Activated gamma-delta T cell (primary cell): ENCODE data around the gene CREB1.

ENCODE experiments used
- DNase-seq: peaks from one replicate; lab custom pipeline; 2025; lab: John Stamatoyannopoulos, UW

CREB1 gene

DNA sequence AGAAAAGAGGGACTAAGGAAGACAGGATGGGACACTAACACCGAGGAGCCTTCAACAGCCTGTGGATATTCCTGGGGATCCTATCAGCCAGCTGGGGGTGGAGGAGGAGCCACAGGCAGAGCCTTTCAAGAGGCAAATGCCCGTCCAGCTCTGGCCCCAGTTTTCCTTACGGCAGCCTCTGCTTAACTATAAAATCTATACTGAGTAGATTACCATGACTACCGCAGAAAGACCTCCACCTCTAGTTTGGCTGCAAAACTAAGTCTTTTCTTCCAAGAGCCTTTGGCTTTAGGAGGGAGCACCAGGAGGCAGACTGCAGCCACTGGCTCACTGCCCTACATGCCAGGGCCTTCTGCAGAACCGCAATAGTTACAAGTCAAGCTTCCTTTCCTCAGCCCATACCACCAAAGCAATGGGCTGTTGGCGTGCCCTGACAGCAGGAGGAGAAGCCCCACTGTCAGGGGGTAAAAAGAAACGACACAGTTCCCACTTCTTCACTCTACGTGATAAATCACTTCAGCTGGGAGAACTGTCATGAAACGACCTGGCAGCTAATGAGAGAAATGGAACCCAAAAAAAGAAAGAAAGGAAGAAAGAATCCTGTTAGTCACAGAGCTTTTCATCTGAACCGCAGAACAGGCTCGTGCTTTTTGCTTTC, 25.1 kb upstream of the CREB1 start:
- no peak for DNase-seq

DNA sequence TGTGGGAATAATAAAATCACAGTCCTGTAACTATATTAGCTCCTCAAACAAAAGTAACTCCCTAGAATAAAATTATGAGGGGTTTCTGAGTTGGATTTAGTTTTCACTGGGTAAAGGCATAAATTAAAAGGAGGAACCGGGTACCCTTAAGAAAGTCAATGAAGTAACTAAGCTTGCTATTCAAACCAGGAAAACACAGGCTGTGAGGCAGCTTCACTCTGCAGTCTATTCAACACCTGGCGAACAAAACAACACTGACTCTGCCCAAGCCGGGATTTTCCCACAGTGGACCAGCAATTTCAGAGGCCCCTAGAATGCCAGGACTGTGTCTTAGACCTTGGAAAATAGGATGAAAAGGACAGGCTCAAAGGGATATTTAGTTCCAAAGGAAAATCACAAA, 24.6 kb upstream of the CREB1 start:
- no peak for DNase-seq

- DNase-seq, result no peak
Measured at GRCh38 chr2:207505728-207506127, 24.0 kb upstream of the CREB1 start.

- no peak for DNase-seq
Measured at GRCh38 chr2:207506426-207506825, 23.3 kb upstream of the CREB1 start.

- no peak for DNase-seq
Measured at GRCh38 chr2:207510148-207510547, 19.6 kb upstream of the CREB1 start.

DNA sequence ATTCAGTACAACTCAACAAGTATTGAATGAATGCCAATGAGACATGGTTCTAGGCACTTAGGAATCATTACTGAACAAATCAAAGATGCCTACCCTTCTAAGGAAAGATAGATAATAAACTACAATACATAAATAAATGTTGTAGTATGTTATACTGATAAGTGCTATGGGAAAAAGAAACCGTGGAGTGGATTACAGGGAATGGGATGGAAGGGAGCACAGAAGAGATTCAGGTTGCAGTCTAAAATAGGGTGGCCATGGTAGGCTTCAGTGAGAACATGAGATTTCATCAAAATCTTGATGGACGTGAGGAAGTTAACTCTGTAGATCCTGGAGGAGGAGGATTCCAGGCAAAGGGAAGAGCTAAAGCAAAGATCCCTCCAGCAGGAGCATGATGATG, 17.9 kb upstream of the CREB1 start:
- no peak for DNase-seq

GRCh38 chr2:207512356-207512755, 17.4 kb upstream of the CREB1 start:
- no peak for DNase-seq

DNA sequence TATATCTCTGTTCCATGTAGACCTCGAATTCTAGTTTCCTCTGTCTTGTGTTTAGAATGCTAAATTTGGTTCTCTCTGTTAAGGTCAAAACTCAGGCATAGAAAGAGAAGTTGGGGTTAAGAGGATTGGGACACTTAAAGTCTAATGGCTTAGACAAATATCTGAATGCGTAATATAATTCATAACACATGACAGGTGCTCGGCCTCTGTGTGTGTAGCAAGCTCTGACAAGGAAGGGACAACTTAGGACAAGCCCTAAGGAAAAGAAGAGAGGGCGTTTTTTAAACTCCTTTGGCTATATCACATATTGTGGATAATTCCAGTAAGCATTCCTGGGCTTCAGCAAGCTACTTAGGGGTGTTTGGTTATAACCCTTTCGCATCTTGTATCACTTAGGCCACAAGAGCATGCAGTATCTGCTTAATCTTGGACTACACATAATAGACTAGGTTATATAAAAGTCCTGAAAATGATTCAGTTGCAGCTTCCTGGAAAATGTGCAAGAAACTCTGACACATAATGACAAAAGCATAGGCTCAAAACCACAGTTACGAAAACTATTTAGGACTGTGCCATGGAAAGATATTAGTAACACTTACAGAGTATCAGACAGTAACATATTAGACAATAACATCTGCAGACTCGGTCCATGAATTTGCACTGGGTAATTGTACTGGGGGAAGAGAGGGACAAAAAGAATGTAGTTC, 16.1 kb upstream of the CREB1 start:
- no peak for DNase-seq

- DNase-seq, result no peak
Measured at GRCh38 chr2:207514451-207514850, 15.3 kb upstream of the CREB1 start.

DNA sequence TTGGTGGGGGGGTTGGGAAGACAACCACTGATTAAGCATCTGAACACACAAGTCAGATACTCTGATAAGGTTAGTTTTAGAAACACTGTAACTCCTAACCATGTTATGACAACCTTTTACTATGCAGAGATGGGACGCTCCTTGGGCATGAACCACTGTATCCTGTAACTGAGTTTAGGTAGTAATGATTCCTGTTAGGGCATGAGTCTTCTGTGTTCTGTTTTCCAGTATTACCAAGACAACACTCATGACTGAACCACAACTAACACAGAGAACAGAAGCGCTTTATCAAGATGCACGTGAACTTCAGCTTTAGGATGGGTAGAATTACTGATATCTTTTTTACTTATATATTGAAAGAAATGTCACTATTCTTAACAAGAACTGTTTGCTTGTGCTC, 14.1 kb upstream of the CREB1 start:
- no peak for DNase-seq

DNA sequence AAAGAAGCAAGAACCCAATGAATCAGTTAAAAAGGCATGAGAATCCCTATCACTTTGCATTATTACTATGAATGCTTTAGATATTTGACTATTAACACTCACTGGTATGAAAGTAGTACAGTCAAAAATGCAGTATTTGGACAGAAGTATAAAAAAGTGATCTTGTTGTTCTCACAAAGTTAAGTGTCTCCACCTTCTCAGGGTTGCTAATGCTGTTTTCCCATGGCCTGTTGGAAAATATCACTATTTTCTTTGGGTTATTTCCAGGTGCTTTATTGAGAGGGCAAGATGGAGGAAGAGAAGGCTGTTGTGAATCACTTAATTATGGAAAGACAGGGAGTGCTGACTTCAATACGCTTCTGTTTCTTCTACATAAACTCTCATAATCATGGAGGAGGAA, 13.6 kb upstream of the CREB1 start:
- DNase-seq, result no peak

- no peak for DNase-seq
Measured at GRCh38 chr2:207523005-207523404, 6.8 kb upstream of the CREB1 start.

- DNase-seq, result no peak
Measured at GRCh38 chr2:207525296-207525695, 4.5 kb upstream of the CREB1 start.

DNA sequence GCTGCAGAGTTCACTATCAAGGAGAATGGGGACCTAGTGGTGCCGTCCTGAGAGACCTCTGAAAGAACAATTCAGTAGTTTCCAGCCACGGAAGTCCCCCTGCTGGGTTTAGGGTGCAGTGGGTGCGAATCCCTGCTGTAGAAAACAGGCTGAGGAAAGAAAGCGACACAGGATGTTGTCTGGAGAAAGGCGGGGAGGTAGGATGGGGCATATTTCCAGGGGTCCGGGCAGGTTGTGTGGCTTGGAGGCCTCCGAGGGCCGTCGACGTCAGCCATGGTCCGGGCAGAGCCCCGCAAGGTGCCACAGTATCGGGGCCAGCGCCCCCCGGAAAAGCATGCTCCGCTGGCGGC, 807 bp upstream of the CREB1 start:
- DNase-seq, result no peak

GRCh38 chr2:207530160-207531031, 634 bp downstream of the CREB1 start:
- peak; percentile 40 for DNase-seq

DNA sequence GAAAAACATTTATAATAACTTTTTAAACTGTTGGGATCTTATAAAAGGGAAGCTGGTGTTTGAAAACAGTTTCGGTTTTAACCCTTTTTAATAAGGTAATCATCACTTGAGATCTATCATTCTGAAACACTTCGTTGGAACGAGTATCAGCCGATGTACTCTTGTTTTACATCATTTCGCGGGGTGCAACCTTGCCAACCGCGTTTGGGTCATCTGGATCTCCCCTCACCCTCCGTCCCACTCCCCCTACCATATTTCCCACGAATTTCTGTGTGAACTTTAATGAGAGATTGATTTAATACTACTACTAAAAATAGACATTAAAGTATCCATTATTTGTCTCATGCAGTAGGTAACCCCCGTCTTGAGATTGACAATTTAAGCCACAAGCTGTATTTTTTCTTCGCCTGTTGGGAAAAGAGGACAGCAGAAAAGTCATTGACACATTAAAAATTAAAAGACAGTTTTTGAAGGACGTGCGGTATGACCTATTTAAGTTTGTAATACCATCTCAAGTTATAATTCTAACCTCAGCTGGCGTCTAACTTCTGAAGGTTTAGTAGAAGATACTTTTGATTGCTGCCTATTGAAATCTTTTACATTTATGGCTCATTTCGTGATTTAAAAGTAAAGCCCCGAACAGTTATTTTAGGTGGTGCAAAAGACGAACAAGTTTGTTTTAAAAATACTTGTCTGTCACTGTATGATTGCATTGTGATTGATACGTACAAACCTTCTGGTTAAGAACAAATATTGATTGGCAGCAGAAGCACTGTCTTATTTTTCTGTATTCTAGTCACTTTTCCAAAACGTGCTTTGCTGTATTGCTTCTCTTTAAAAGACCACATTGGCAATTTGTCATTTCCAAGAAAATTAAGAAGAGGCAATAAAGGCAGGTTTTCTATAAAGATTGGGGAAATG, 1.5 kb downstream of the CREB1 start:
- DNase-seq, result no peak

DNA sequence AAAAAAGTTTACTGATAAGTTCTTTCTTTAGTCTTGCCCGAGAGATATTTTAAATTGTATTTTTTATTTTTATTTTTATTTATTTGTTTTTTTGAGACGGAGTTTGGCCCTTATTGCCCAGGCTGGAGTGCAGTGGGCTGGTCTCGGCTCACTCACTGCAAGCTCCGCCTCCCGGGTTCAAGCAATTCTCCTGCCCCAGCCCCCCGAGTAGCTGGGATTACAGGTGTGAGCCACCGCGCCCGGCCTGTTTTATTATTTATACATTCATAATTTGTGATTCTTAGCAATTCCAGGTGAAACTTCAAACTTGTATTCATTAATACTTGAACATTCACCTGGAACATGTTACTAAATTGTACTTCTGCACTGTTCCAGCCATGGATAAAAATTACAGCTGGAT, 2.9 kb downstream of the CREB1 start:
- no peak for DNase-seq

- DNase-seq, result no peak
Measured at GRCh38 chr2:207533461-207534008, 3.8 kb downstream of the CREB1 start.

DNA sequence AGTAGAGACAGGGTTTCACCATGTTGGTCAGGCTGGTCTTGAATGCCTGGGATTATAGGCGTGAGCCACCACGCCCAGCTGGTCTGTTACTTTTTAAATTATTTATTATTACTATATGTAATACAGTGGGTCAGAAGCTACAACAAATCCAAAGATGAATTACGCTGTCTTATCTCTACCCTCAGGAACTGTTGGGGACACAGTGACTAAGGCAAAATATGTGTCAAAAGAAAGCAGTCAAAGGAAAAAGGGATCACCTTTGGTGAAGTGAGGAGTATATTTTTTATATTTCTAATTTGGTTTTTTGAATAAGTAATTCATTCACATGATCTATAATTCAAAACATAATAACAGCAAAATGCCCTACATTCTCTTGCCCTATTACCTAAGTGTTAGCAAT, 4.7 kb downstream of the CREB1 start:
- DNase-seq, result no peak

DNA sequence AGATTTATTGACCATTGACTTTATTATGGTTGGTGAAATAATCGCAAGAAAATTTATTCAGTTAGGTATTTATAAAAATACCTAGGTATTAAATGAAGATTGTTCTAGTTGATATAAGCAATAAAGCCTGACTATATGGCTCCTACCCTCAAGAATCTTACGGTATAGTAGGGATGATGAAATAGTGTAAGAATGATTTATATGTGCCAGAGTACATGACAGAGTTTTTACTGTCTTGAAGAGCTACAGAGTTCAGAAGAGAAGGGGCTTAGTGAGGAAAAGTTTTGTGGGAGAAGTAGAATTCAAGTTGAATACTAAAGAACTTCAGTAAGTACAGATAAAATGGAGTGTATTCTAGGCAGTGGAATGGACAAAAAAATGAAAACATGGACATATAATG, 9.7 kb downstream of the CREB1 start:
- DNase-seq, result no peak

DNA sequence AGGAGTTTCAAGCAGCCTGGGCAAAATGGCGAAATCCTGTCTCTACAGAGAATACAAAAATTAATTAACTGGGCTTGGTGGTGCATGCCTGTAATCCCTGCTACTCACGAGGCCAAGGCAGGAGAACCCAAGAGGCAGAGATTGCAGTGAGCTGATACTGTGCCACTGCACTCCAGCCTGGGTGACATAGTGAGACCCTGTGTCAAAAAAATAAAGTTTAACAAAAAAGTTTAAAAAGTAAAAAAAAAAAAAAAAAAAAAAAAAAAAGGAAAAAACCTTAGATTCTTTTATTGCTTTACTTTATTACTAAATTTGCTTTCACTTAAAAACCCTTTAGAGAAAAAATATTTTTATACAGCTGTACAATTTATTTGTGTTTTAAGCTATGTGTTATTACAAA, 10.7 kb downstream of the CREB1 start:
- no peak for DNase-seq

GRCh38 chr2:207541933-207542332, 12.2 kb downstream of the CREB1 start:
- DNase-seq, result no peak
